ENCODE results near the gene KANSL1L. TPM values are rescaled to one million over a fixed set of nuclear protein-coding genes. Genes with fewer than 3 reads are reported as not detected.

KANSL1L gene
- total RNA-seq, 4 donors from 2014 or later = 50.3 to 81.8 (median 55.2) TPM

GRCh38 chr2:210035679-210036078 lies 135.5 kb downstream of the KANSL1L start:
- DNase-seq = no peak
- Histone ChIP-seq H3K4me3 (no peak overlapping the region), H3K9me3 (no peaks in the 10 kb centered on the region), H3K27me3 (no peaks in the 10 kb centered on the region), H3K36me3 (no peaks in the 10 kb centered on the region), H3K4me1 (no peaks in the 10 kb centered on the region), H3K27ac (no peak overlapping the region)
- TF ChIP-seq POLR2A (IDR thresholded peaks at IDR 0.05) = no peak
- TF ChIP-seq, protein P1, sequence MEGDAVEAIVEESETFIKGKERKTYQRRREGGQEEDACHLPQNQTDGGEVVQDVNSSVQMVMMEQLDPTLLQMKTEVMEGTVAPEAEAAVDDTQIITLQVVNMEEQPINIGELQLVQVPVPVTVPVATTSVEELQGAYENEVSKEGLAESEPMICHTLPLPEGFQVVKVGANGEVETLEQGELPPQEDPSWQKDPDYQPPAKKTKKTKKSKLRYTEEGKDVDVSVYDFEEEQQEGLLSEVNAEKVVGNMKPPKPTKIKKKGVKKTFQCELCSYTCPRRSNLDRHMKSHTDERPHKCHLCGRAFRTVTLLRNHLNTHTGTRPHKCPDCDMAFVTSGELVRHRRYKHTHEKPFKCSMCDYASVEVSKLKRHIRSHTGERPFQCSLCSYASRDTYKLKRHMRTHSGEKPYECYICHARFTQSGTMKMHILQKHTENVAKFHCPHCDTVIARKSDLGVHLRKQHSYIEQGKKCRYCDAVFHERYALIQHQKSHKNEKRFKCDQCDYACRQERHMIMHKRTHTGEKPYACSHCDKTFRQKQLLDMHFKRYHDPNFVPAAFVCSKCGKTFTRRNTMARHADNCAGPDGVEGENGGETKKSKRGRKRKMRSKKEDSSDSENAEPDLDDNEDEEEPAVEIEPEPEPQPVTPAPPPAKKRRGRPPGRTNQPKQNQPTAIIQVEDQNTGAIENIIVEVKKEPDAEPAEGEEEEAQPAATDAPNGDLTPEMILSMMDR (IDR thresholded peaks at IDR 0.05) = no peak
- intact Hi-C loops (cut with DNase I; ENCODE audit: low total_unique reads) = no loop called here

DNA sequence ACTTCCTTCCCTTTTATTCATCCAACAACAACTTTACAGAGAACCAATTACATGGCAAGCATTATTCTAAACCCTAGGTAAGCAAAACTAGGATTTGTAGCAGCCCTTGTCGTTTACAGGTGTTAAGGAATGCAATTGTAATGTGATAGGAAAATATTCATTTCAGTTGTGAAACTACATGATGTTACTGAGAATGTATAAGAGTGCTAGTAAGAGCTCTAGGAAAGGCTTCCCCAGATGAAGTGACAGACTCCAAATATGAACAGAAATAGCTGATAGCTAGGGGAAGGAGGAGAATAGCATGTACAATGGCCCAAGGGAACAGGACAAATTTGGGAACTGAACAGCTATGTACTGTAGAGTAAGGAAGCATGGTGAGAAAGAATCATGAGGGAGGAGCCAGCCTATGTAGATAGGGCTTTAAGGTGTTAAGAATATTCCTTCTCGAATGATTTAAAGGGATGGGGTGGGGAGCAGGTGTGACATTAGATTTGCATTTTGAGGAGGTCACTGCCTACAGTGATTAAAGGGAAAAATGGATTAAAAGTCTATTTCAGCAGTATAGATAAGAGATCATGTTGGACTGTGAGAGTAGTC lies 137.0 kb downstream of the KANSL1L start:
- TF ChIP-seq, protein P1 (IDR thresholded peaks at IDR 0.05) = no peak
- no peak for TF ChIP-seq POLR2A (IDR thresholded peaks at IDR 0.05)
- intact Hi-C loops (cut with DNase I; ENCODE audit: low total_unique reads) = no loop called here
- Histone ChIP-seq H3K36me3 (no peaks in the 10 kb centered on the region), H3K4me3 (no peak overlapping the region), H3K9me3 (no peaks in the 10 kb centered on the region), H3K4me1 (no peaks in the 10 kb centered on the region), H3K27me3 (no peaks in the 10 kb centered on the region), H3K27ac (no peak overlapping the region)
- DNase-seq = no peak

- intact Hi-C loops (cut with DNase I; ENCODE audit: low total_unique reads) = no loop called here
- no peak for TF ChIP-seq POLR2A (IDR thresholded peaks at IDR 0.05)
- TF ChIP-seq, protein P1 (IDR thresholded peaks at IDR 0.05) = no peak
- Histone ChIP-seq H3K4me3 (no peak overlapping the region), H3K9me3 (no peaks in the 10 kb centered on the region), H3K27me3 (no peaks in the 10 kb centered on the region), H3K27ac (no peak overlapping the region), H3K4me1 (no peaks in the 10 kb centered on the region), H3K36me3 (no peaks in the 10 kb centered on the region)
- DNase-seq = no peak
Measured at GRCh38 chr2:210028178-210028577, 143.0 kb downstream of the KANSL1L start.

- no peaks in the 10 kb centered on the region for H3K36me3 ChIP-seq
- H3K27ac ChIP-seq = no peak overlapping the region
- TF ChIP-seq, protein P1 (IDR thresholded peaks at IDR 0.05) = no peak
- TF ChIP-seq POLR2A (IDR thresholded peaks at IDR 0.05) = no peak
- no peaks in the 10 kb centered on the region for H3K9me3 ChIP-seq
- intact Hi-C loops (cut with DNase I; ENCODE audit: low total_unique reads) = no loop called here
- H3K4me1 ChIP-seq = no peaks in the 10 kb centered on the region
- H3K4me3 ChIP-seq = no peak overlapping the region
- no peaks in the 10 kb centered on the region for H3K27me3 ChIP-seq
- no peak for DNase-seq
Measured at GRCh38 chr2:210027608-210028007, 143.6 kb downstream of the KANSL1L start.

DNA sequence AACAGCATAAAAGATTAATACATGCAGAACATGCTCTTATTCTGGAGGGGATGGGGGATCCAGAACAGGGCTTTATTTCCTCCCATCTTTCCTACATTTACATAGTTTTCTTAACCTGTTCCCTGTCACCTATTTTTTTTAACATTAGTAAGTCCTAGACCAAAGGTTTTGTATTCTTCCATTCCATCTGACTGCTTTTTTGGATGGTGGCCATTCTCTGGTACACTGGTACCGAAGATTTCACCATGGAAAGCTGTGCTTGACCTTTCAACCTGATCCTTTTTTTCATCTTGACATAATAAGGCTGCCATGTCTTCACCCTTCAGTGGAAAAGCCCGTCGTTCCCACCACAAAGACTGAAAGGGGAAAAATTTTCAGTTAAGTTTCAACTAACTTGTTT lies 148.4 kb downstream of the KANSL1L start:
- no peak for TF ChIP-seq POLR2A (IDR thresholded peaks at IDR 0.05)
- TF ChIP-seq, protein P1 (IDR thresholded peaks at IDR 0.05) = no peak
- Histone ChIP-seq H3K27me3 (no peaks in the 10 kb centered on the region), H3K9me3 (no peaks in the 10 kb centered on the region), H3K4me1 (no peaks in the 10 kb centered on the region), H3K4me3 (no peak overlapping the region), H3K27ac (no peak overlapping the region), H3K36me3 (no peaks in the 10 kb centered on the region)
- intact Hi-C loops (cut with DNase I; ENCODE audit: low total_unique reads) = no loop called here
- DNase-seq = no peak

Measured in uterus (tissue), 4 donors.